ENCODE measurements around the gene MCTP2.
A peak's percentile ranks its signal among the peaks of the same experiment; 100 is the strongest.

Gene MCTP2

GRCh38 chr15:94298364-94298763, 67.0 kb downstream of the MCTP2 start:
- 0 out of 2 replicates have a peak overlapping the region, but pooled peaks have one; percentile 8 for H3K27ac ChIP-seq

GRCh38 chr15:94300612-94301011, 69.3 kb downstream of the MCTP2 start:
- no peak overlapping the region for H3K27ac ChIP-seq
- TF ChIP-seq ZFX (IDR thresholded peaks at IDR 0.05), result no peak
- no peak for TF ChIP-seq CTCF (conservative IDR thresholded peaks at IDR 0.05)

More at GRCh38 chr15:94298364-94298763, 67.0 kb downstream of the MCTP2 start:
- TF ChIP-seq CTCF (conservative IDR thresholded peaks at IDR 0.05) (no peak), ZFX (IDR thresholded peaks at IDR 0.05) (no peak)

GRCh38 chr15:94305133-94305532, 73.8 kb downstream of the MCTP2 start:
- H3K27ac ChIP-seq, result no peak overlapping the region
- no peak for TF ChIP-seq CTCF (conservative IDR thresholded peaks at IDR 0.05)
- TF ChIP-seq ZFX (IDR thresholded peaks at IDR 0.05), result no peak

- H3K27ac ChIP-seq, result no peak overlapping the region
- TF ChIP-seq CTCF (conservative IDR thresholded peaks at IDR 0.05), result no peak
- TF ChIP-seq ZFX (IDR thresholded peaks at IDR 0.05), result no peak
These were observed 75.6 kb downstream of the MCTP2 start for GRCh38 chr15:94306700-94307650.

- no peak overlapping the region for H3K27ac ChIP-seq
- TF ChIP-seq ZFX (IDR thresholded peaks at IDR 0.05) (no peak), CTCF (conservative IDR thresholded peaks at IDR 0.05) (no peak)
These were observed 81.6 kb downstream of the MCTP2 start for GRCh38 chr15:94312946-94313345.

GRCh38 chr15:94314639-94315038, 83.3 kb downstream of the MCTP2 start:
- no peak overlapping the region for H3K27ac ChIP-seq
- TF ChIP-seq CTCF (conservative IDR thresholded peaks at IDR 0.05), result no peak
- no peak for TF ChIP-seq ZFX (IDR thresholded peaks at IDR 0.05)

GRCh38 chr15:94317211-94317610, 85.8 kb downstream of the MCTP2 start:
- TF ChIP-seq CTCF (conservative IDR thresholded peaks at IDR 0.05) (no peak), ZFX (IDR thresholded peaks at IDR 0.05) (no peak)
- no peak overlapping the region; the same call in 1 of the 2 replicates for H3K27ac ChIP-seq

All from C4-2B (cell line).